SIG-M5 (cell line): ENCODE data around the gene PSMG1.
A peak's percentile ranks its signal among the peaks of the same experiment; 100 is the strongest.
"Not testable (repeated sequence)": the region's sequence is repeated elsewhere in the genome, so short reads cannot be mapped to it uniquely, and the experiment has no call there.

Experiments
- DNase-seq: peaks from one replicate; lab custom pipeline; 2025; lab: John Stamatoyannopoulos, UW

The PSMG1 gene

GRCh38 chr21:39183272-39184049 is at the start of gene PSMG1:
Gene PSMG1 (minus strand): TSS chr21:39183451. CDS start chr21:39183385, 66 bp downstream.
- DNase-seq: peak; percentile 55

GRCh38 chr21:39232861-39233291 is 49.6 kb upstream of the PSMG1 start:
- DNase-seq: no peak

- DNase-seq: no peak
Measured at GRCh38 chr21:39224930-39225329, 41.7 kb upstream of the PSMG1 start.

GRCh38 chr21:39221997-39222486 is 38.8 kb upstream of the PSMG1 start:
- no peak for DNase-seq

- DNase-seq: no peak
Measured at GRCh38 chr21:39221282-39221996, 38.2 kb upstream of the PSMG1 start.

GRCh38 chr21:39220875-39221274 is 37.6 kb upstream of the PSMG1 start:
- DNase-seq: not testable (repeated sequence)

GRCh38 chr21:39220150-39220549 is 36.9 kb upstream of the PSMG1 start:
- DNase-seq: no peak

GRCh38 chr21:39218082-39218409 is 34.8 kb upstream of the PSMG1 start:
- no peak for DNase-seq

- DNase-seq: no peak
Measured at GRCh38 chr21:39217356-39218081, 34.3 kb upstream of the PSMG1 start.

- no peak for DNase-seq
Measured at GRCh38 chr21:39216290-39216689, 33.0 kb upstream of the PSMG1 start.

- DNase-seq: no peak
Measured at GRCh38 chr21:39215078-39215477, 31.8 kb upstream of the PSMG1 start.

GRCh38 chr21:39209334-39209688 is 26.1 kb upstream of the PSMG1 start:
- DNase-seq: no peak

- no peak for DNase-seq
Measured at GRCh38 chr21:39208624-39209333, 25.5 kb upstream of the PSMG1 start.

- DNase-seq: no peak
Measured at GRCh38 chr21:39204134-39204533, 20.9 kb upstream of the PSMG1 start.

- no peak for DNase-seq
Measured at GRCh38 chr21:39198800-39199199, 15.5 kb upstream of the PSMG1 start.

GRCh38 chr21:39197448-39198233 is 14.4 kb upstream of the PSMG1 start:
- no peak for DNase-seq

- no peak for DNase-seq
Measured at GRCh38 chr21:39196838-39197237, 13.6 kb upstream of the PSMG1 start.

- DNase-seq: no peak
Measured at GRCh38 chr21:39196310-39196709, 13.1 kb upstream of the PSMG1 start.

- DNase-seq: no peak
Measured at GRCh38 chr21:39193380-39193779, 10.1 kb upstream of the PSMG1 start.

GRCh38 chr21:39189857-39190604 is 6.8 kb upstream of the PSMG1 start:
- no peak for DNase-seq
